ENCODE measurements around the gene GRIPAP1. TPM values are rescaled to one million over a fixed set of nuclear protein-coding genes. Genes with fewer than 3 reads are reported as not detected.

The GRIPAP1 gene
- total and polyA plus RNA-seq, 2 of the 13 experiments (the other 11 are each of a cell fraction or from before 2014, with no cell fraction given) = 16.1 to 22.6 TPM

DNA sequence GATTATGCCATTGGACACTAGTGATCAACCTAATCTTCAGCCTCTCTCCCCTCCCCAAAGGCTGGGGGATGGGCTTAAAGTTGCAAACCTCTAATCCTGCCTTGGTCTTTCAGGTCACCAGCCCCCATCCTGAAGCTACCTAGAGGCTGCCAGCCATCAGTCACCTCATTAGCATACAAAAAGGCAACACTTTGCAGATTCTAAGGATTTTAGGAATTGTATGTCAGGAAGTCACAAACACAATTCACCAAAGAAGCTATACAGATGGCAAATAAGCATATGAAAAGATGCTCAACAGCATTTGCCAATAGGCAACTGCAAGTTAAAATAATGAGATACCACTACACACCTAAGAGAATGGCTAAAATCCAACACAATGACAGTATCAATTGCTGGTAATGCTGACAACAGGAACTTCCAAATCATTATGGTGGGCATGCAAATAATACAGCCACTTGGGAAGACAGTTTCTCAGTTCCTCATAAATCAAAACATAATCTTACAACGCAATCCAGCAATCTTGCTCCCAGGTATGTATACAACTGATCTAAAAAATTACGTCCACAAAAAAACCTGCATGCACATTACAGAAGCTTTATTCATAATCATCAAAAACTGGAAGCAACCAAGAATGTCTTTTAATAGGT, 74.2 kb downstream of the GRIPAP1 start (continued):
- TF ChIP-seq, protein P1, sequence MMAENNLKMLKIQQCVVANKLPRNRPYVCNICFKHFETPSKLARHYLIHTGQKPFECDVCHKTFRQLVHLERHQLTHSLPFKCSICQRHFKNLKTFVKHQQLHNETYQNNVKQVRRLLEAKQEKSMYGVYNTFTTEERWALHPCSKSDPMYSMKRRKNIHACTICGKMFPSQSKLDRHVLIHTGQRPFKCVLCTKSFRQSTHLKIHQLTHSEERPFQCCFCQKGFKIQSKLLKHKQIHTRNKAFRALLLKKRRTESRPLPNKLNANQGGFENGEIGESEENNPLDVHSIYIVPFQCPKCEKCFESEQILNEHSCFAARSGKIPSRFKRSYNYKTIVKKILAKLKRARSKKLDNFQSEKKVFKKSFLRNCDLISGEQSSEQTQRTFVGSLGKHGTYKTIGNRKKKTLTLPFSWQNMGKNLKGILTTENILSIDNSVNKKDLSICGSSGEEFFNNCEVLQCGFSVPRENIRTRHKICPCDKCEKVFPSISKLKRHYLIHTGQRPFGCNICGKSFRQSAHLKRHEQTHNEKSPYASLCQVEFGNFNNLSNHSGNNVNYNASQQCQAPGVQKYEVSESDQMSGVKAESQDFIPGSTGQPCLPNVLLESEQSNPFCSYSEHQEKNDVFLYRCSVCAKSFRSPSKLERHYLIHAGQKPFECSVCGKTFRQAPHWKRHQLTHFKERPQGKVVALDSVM (CRISPR knock-in tag; IDR thresholded peaks at IDR 0.05) = no peak
- TF ChIP-seq, protein P2, sequence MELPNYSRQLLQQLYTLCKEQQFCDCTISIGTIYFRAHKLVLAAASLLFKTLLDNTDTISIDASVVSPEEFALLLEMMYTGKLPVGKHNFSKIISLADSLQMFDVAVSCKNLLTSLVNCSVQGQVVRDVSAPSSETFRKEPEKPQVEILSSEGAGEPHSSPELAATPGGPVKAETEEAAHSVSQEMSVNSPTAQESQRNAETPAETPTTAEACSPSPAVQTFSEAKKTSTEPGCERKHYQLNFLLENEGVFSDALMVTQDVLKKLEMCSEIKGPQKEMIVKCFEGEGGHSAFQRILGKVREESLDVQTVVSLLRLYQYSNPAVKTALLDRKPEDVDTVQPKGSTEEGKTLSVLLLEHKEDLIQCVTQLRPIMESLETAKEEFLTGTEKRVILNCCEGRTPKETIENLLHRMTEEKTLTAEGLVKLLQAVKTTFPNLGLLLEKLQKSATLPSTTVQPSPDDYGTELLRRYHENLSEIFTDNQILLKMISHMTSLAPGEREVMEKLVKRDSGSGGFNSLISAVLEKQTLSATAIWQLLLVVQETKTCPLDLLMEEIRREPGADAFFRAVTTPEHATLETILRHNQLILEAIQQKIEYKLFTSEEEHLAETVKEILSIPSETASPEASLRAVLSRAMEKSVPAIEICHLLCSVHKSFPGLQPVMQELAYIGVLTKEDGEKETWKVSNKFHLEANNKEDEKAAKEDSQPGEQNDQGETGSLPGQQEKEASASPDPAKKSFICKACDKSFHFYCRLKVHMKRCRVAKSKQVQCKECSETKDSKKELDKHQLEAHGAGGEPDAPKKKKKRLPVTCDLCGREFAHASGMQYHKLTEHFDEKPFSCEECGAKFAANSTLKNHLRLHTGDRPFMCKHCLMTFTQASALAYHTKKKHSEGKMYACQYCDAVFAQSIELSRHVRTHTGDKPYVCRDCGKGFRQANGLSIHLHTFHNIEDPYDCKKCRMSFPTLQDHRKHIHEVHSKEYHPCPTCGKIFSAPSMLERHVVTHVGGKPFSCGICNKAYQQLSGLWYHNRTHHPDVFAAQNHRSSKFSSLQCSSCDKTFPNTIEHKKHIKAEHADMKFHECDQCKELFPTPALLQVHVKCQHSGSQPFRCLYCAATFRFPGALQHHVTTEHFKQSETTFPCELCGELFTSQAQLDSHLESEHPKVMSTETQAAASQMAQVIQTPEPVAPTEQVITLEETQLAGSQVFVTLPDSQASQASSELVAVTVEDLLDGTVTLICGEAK (IDR thresholded peaks at IDR 0.05) = no peak
- TF ChIP-seq, protein P2 (CRISPR knock-in tag; IDR thresholded peaks at IDR 0.05) = no peak
